Neural crest cell (in vitro differentiated cells): ENCODE data around the gene SORCS2. TPM values are rescaled to one million over a fixed set of nuclear protein-coding genes. Genes with fewer than 3 reads are reported as not detected.

ENCODE experiments used
- DNase-seq: peaks from one replicate; pipeline ENCODE4 v3.0.0; 2021; ENCODE audit warnings: low read depth, mixed read lengths, low spot score
- H3K27ac Mint-ChIP-seq: one replicate; pipeline ENCODE4 v1.8.0; 2021; ENCODE audit warnings: mild to moderate bottlenecking, mixed read lengths; ENCODE audit not compliant: unreplicated experiment
- H3K27me3 Mint-ChIP-seq: 2 replicates; pipeline ENCODE4 v1.8.0; 2021; ENCODE audit warnings: low read depth, mild to moderate bottlenecking, mixed read lengths
- H3K36me3 Mint-ChIP-seq: 2 replicates; pipeline ENCODE4 v1.8.0; 2021; ENCODE audit warnings: low read depth, mild to moderate bottlenecking, mixed read lengths
- H3K4me1 Mint-ChIP-seq: 2 replicates; pipeline ENCODE4 v1.8.0; 2021; ENCODE audit warnings: mixed read lengths
- H3K4me3 Mint-ChIP-seq: one replicate; pipeline ENCODE4 v1.8.0; 2021; ENCODE audit warnings: mild to moderate bottlenecking, mixed read lengths
- H3K9me3 Mint-ChIP-seq: 2 replicates; pipeline ENCODE4 v1.8.0; 2021; ENCODE audit warnings: mixed read lengths
- total RNA-seq: library from RNA; stranded (reverse); gene quantifications from 2 replicates; pipeline ENCODE4 v1.2.1, GENCODE V29; 2021
- TF ChIP-seq, protein P1 (sequence below): fragments of 200-600 bp; sonication (generic); conservative IDR thresholded peaks from 2 replicates; pipeline ENCODE4 v1.5.0; 2021; ENCODE audit warnings: antibody characterized with exemption, mild to moderate bottlenecking

SORCS2 gene
- total RNA-seq, 1 donor from 2014 or later: 1.1 TPM

DNA sequence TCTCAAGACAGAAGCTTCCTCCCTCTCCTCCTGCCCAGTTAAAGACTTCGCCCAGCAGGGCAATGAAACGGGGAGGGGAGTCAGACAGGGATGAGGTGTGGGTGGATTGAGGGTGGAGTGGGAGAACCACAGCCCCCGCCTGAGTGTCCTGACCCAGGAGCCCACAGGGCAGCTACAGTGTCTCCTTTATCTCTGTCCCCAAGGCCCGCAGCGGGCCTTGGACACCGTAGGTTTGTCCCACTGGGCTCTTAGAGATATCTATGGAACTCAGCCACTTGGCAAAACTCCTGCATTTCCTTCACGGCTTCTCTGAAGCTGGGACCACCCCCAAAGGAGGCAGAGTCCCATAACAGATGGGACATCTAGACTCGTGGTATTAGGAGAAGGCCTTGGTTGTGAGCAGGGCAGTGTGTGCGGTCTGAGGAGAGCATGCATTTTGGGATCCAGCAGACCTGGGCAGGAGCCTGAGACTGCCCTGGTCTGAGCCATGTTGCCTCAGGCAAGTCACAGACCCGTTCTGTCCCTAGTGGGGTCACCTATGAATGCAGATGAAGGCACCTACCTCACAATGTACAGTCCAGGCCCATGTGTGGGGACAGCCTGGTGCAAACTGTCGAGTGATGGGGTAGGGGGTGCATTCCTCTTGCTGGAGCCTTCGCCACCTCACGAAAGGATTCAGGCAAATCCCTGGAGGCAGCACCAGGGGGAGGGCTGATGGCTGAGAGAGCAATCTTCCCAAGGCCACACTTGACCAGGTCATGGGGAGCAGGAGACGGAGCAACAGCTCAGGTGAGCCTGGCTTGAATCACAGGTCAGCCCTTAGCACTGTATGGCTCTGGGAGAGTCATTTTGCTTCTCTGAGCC, 468.1 kb downstream of the SORCS2 start:
- TF ChIP-seq, protein P1, sequence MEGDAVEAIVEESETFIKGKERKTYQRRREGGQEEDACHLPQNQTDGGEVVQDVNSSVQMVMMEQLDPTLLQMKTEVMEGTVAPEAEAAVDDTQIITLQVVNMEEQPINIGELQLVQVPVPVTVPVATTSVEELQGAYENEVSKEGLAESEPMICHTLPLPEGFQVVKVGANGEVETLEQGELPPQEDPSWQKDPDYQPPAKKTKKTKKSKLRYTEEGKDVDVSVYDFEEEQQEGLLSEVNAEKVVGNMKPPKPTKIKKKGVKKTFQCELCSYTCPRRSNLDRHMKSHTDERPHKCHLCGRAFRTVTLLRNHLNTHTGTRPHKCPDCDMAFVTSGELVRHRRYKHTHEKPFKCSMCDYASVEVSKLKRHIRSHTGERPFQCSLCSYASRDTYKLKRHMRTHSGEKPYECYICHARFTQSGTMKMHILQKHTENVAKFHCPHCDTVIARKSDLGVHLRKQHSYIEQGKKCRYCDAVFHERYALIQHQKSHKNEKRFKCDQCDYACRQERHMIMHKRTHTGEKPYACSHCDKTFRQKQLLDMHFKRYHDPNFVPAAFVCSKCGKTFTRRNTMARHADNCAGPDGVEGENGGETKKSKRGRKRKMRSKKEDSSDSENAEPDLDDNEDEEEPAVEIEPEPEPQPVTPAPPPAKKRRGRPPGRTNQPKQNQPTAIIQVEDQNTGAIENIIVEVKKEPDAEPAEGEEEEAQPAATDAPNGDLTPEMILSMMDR: no peak
- peaks cover 7% of the 10 kb centered on the region for H3K27me3 Mint-ChIP-seq
- DNase-seq: no peak
- H3K27ac Mint-ChIP-seq: peak overlapping the region; percentile 76
- no peaks in the 10 kb centered on the region for H3K36me3 Mint-ChIP-seq
- H3K4me3 Mint-ChIP-seq: no peak overlapping the region
- no peaks in the 10 kb centered on the region for H3K9me3 Mint-ChIP-seq
- H3K4me1 Mint-ChIP-seq: peaks cover 17% of the 10 kb centered on the region

- H3K27ac Mint-ChIP-seq: no peak overlapping the region
- DNase-seq: no peak
- H3K4me3 Mint-ChIP-seq: no peak overlapping the region
- H3K36me3 Mint-ChIP-seq: no peaks in the 10 kb centered on the region
- peaks cover 9% of the 10 kb centered on the region for H3K27me3 Mint-ChIP-seq
- TF ChIP-seq, protein P1: no peak
- H3K4me1 Mint-ChIP-seq: peaks cover 9% of the 10 kb centered on the region
- no peaks in the 10 kb centered on the region for H3K9me3 Mint-ChIP-seq
Measured at GRCh38 chr4:7661066-7661748, 468.9 kb downstream of the SORCS2 start.

GRCh38 chr4:7661846-7662506, 469.6 kb downstream of the SORCS2 start:
- Mint-ChIP-seq H3K27me3 (peaks cover 9% of the 10 kb centered on the region), H3K4me3 (no peak overlapping the region), H3K4me1 (peaks cover 7% of the 10 kb centered on the region), H3K9me3 (no peaks in the 10 kb centered on the region), H3K27ac (no peak overlapping the region), H3K36me3 (no peaks in the 10 kb centered on the region)
- TF ChIP-seq, protein P1: no peak
- no peak for DNase-seq

- Mint-ChIP-seq H3K27me3 (peaks cover 9% of the 10 kb centered on the region), H3K27ac (no peak overlapping the region), H3K4me1 (peaks cover 7% of the 10 kb centered on the region), H3K9me3 (no peaks in the 10 kb centered on the region), H3K4me3 (no peak overlapping the region), H3K36me3 (no peaks in the 10 kb centered on the region)
- TF ChIP-seq, protein P1: no peak
- DNase-seq: no peak
Measured at GRCh38 chr4:7662507-7662846, 470.1 kb downstream of the SORCS2 start.

GRCh38 chr4:7663075-7663541, 470.8 kb downstream of the SORCS2 start:
- TF ChIP-seq, protein P1: no peak
- H3K4me3 Mint-ChIP-seq: no peak overlapping the region
- H3K27me3 Mint-ChIP-seq: peaks cover 9% of the 10 kb centered on the region
- H3K4me1 Mint-ChIP-seq: peaks cover 10% of the 10 kb centered on the region
- DNase-seq: no peak
- H3K27ac Mint-ChIP-seq: no peak overlapping the region
- no peaks in the 10 kb centered on the region for H3K9me3 Mint-ChIP-seq
- H3K36me3 Mint-ChIP-seq: no peaks in the 10 kb centered on the region
